ENCODE results near the gene FCHSD2.
"Not testable (repeated sequence)": the region's sequence is repeated elsewhere in the genome, so short reads cannot be mapped to it uniquely, and the experiment has no call there.

The FCHSD2 gene

GRCh38 chr11:73055655-73056354, 86.3 kb downstream of the FCHSD2 start:
- no peak for DNase-seq

- no peak for DNase-seq
These were observed 87.1 kb downstream of the FCHSD2 start for GRCh38 chr11:73055002-73055401.

- DNase-seq = no peak
These were observed 88.2 kb downstream of the FCHSD2 start for GRCh38 chr11:73053964-73054363.

- DNase-seq = no peak
These were observed 93.7 kb downstream of the FCHSD2 start for GRCh38 chr11:73048446-73048845.

GRCh38 chr11:73047773-73048371, 94.2 kb downstream of the FCHSD2 start:
- no peak for DNase-seq

GRCh38 chr11:73040046-73040445, 102.1 kb downstream of the FCHSD2 start:
- DNase-seq = no peak

GRCh38 chr11:73034777-73035176, 107.3 kb downstream of the FCHSD2 start:
- no peak for DNase-seq

GRCh38 chr11:73034331-73034730, 107.8 kb downstream of the FCHSD2 start:
- DNase-seq = no peak

- DNase-seq = no peak
These were observed 112.0 kb downstream of the FCHSD2 start for GRCh38 chr11:73030130-73030529.

GRCh38 chr11:73029403-73029802, 112.7 kb downstream of the FCHSD2 start:
- DNase-seq = no peak

- DNase-seq = no peak
These were observed 113.5 kb downstream of the FCHSD2 start for GRCh38 chr11:73028611-73029010.

- DNase-seq = not testable (repeated sequence)
These were observed 114.3 kb downstream of the FCHSD2 start for GRCh38 chr11:73027840-73028239.

GRCh38 chr11:73024639-73025038, 117.5 kb downstream of the FCHSD2 start:
- no peak for DNase-seq

GRCh38 chr11:73019996-73020395, 122.1 kb downstream of the FCHSD2 start:
- no peak for DNase-seq

GRCh38 chr11:73019449-73019848, 122.7 kb downstream of the FCHSD2 start:
- DNase-seq = no peak

- no peak for DNase-seq
These were observed 123.3 kb downstream of the FCHSD2 start for GRCh38 chr11:73018856-73019255.

GRCh38 chr11:73017024-73017751, 124.9 kb downstream of the FCHSD2 start:
- DNase-seq = no peak

- no peak for DNase-seq
These were observed 129.1 kb downstream of the FCHSD2 start for GRCh38 chr11:73013021-73013420.

GRCh38 chr11:73012121-73012863, 129.8 kb downstream of the FCHSD2 start:
- no peak for DNase-seq

- no peak for DNase-seq
These were observed 130.8 kb downstream of the FCHSD2 start for GRCh38 chr11:73011126-73011817.

- no peak for DNase-seq
These were observed 132.1 kb downstream of the FCHSD2 start for GRCh38 chr11:73009972-73010371.

GRCh38 chr11:73004088-73004487, 138.0 kb downstream of the FCHSD2 start:
- DNase-seq = no peak

- DNase-seq = no peak
These were observed 139.0 kb downstream of the FCHSD2 start for GRCh38 chr11:73003088-73003487.
